22Rv1 (cell line): ENCODE measurements around the gene CBLB.

Source experiments
- ZFX ChIP-seq: fragments of 450-650 bp; IDR thresholded peaks from 2 replicates; pipeline ENCODE4 v1.6.1; 2017; ENCODE audit warnings: antibody characterized with exemption, borderline replicate concordance
- TF ChIP-seq, protein P1 (sequence below): fragments of 450-650 bp; IDR thresholded peaks from 2 replicates; pipeline ENCODE4 v1.5.1; 2017; ENCODE audit warnings: mild to moderate bottlenecking

DNA sequence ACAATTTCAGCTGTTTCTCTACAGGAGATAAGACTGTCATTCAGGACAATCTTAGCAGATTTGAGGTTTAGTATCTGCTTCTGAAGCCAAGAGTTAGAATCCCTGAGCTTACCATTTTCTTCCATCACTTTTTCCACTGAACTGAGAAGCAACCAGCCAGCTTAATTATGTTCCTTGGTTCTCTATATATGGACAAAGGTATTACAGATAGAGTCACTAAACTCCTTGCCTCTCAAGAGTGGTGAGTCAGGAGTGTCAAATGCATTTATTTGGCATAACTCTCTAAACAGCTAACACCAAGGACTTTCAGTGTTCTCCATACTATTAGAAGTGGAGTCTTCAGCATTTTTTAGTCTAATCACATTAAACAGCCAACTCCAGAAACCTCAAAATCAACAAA lies 262.8 kb downstream of the CBLB start:
- TF ChIP-seq, protein P1, sequence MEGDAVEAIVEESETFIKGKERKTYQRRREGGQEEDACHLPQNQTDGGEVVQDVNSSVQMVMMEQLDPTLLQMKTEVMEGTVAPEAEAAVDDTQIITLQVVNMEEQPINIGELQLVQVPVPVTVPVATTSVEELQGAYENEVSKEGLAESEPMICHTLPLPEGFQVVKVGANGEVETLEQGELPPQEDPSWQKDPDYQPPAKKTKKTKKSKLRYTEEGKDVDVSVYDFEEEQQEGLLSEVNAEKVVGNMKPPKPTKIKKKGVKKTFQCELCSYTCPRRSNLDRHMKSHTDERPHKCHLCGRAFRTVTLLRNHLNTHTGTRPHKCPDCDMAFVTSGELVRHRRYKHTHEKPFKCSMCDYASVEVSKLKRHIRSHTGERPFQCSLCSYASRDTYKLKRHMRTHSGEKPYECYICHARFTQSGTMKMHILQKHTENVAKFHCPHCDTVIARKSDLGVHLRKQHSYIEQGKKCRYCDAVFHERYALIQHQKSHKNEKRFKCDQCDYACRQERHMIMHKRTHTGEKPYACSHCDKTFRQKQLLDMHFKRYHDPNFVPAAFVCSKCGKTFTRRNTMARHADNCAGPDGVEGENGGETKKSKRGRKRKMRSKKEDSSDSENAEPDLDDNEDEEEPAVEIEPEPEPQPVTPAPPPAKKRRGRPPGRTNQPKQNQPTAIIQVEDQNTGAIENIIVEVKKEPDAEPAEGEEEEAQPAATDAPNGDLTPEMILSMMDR = no peak
- no peak for TF ChIP-seq ZFX
